Measurements from ENCODE around the gene COPS4.

DNA sequence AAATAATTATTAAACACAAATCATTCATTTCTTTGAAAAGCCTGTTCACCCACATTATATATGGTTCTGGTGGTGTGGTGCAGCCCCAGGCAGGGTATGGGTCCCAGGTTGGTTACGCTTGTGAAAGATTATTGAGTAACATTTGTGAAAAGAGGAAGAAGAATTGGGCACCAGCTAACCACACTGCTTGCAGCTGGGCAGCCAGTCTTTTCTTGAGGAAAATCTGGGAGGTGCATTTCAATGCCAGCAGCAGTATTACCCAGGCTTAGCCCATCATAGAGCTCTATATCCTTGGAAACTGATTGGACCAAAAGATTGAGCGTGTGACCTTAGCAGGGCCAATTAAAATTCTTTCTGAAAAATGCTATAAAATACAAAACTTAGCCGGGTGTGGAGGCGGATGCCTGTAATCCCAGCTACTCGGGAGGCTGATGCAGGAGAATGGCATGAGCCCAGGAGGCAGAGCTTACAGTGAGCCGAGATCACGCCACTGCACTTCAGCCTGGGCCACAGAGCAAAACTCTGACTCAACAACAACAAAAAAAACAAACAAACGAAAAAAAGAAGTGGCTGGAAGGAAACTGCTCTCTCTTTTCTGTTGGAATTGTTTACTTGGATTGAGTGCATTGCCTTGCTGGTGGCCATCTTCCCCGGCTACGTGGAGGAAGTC lies 89.3 kb downstream of the COPS4 start:
- no peak for TF ChIP-seq CTCF (conservative IDR thresholded peaks at IDR 0.05)
- TF ChIP-seq EZH2 (IDR thresholded peaks at IDR 0.05; ENCODE audit: low read depth): no peak
